Neuron (in vitro differentiated cells): Measurements from ENCODE around the gene CAB39L.

Experiments
- H2AFZ ChIP-seq: one replicate; pipeline ENCODE4 v1.6.1; 2013; ENCODE audit warnings: low read depth, mild to moderate bottlenecking, inconsistent platforms, low read length, moderate library complexity
- H3K27me3 ChIP-seq: one replicate; pipeline ENCODE4 v1.6.1; 2013; ENCODE audit warnings: low read length; ENCODE audit not compliant: insufficient read depth
- H3K36me3 ChIP-seq: one replicate; pipeline ENCODE4 v1.6.1; 2013; ENCODE audit warnings: low read length; ENCODE audit not compliant: insufficient read depth
- H3K4me1 ChIP-seq: one replicate; pipeline ENCODE4 v1.6.1; 2013; ENCODE audit warnings: low read length; ENCODE audit not compliant: insufficient read depth
- H3K4me3 ChIP-seq: 2 replicates; pipeline ENCODE4 v1.5.1; 2013; ENCODE audit warnings: mild to moderate bottlenecking, low read length, moderate library complexity
- H3K9me3 ChIP-seq: one replicate; pipeline ENCODE4 v1.6.1; 2013; ENCODE audit warnings: low read length

CAB39L gene

GRCh38 chr13:49319951-49320350, 123.9 kb downstream of the CAB39L start:
- Histone ChIP-seq H3K4me3 (no peak overlapping the region), H2AFZ (no peak overlapping the region), H3K9me3 (no peaks in the 10 kb centered on the region), H3K27me3 (no peaks in the 10 kb centered on the region), H3K36me3 (no peaks in the 10 kb centered on the region), H3K4me1 (no peaks in the 10 kb centered on the region)

GRCh38 chr13:49319551-49319950, 124.3 kb downstream of the CAB39L start:
- H2AFZ ChIP-seq, result no peak overlapping the region

GRCh38 chr13:49315756-49316482, 127.9 kb downstream of the CAB39L start:
- no peaks in the 10 kb centered on the region for H3K9me3 ChIP-seq
- no peak overlapping the region for H3K4me3 ChIP-seq
- no peak overlapping the region for H2AFZ ChIP-seq
- H3K27me3 ChIP-seq, result no peaks in the 10 kb centered on the region
- H3K36me3 ChIP-seq, result peaks cover 1% of the 10 kb centered on the region
- H3K4me1 ChIP-seq, result no peaks in the 10 kb centered on the region

More at GRCh38 chr13:49319551-49319950, 124.3 kb downstream of the CAB39L start:
- Histone ChIP-seq H3K4me1 (no peaks in the 10 kb centered on the region), H3K36me3 (no peaks in the 10 kb centered on the region), H3K9me3 (no peaks in the 10 kb centered on the region), H3K27me3 (no peaks in the 10 kb centered on the region), H3K4me3 (no peak overlapping the region)

- Histone ChIP-seq H3K27me3 (no peaks in the 10 kb centered on the region), H2AFZ (no peak overlapping the region), H3K9me3 (no peaks in the 10 kb centered on the region), H3K4me1 (no peaks in the 10 kb centered on the region), H3K4me3 (no peak overlapping the region), H3K36me3 (peaks cover 1% of the 10 kb centered on the region)
These were observed 128.8 kb downstream of the CAB39L start for GRCh38 chr13:49315036-49315565.

GRCh38 chr13:49314344-49314882, 129.5 kb downstream of the CAB39L start:
- Histone ChIP-seq H3K4me3 (no peak overlapping the region), H3K27me3 (no peaks in the 10 kb centered on the region), H3K36me3 (peaks cover 1% of the 10 kb centered on the region), H3K4me1 (no peaks in the 10 kb centered on the region), H2AFZ (no peak overlapping the region), H3K9me3 (no peaks in the 10 kb centered on the region)

- H3K4me1 ChIP-seq, result no peaks in the 10 kb centered on the region
- H3K4me3 ChIP-seq, result no peak overlapping the region
- no peaks in the 10 kb centered on the region for H3K9me3 ChIP-seq
- no peaks in the 10 kb centered on the region for H3K27me3 ChIP-seq
- peaks cover 1% of the 10 kb centered on the region for H3K36me3 ChIP-seq
- no peak overlapping the region for H2AFZ ChIP-seq
These were observed 132.0 kb downstream of the CAB39L start for GRCh38 chr13:49311816-49312215.

- no peak overlapping the region for H3K4me3 ChIP-seq
- no peak overlapping the region for H2AFZ ChIP-seq
- peaks cover 1% of the 10 kb centered on the region for H3K36me3 ChIP-seq
- no peaks in the 10 kb centered on the region for H3K27me3 ChIP-seq
- H3K9me3 ChIP-seq, result no peaks in the 10 kb centered on the region
- no peaks in the 10 kb centered on the region for H3K4me1 ChIP-seq
These were observed 133.6 kb downstream of the CAB39L start for GRCh38 chr13:49310251-49310650.

GRCh38 chr13:49308921-49309408, 134.9 kb downstream of the CAB39L start:
- Histone ChIP-seq H3K27me3 (no peaks in the 10 kb centered on the region), H3K4me3 (no peak overlapping the region), H3K9me3 (no peaks in the 10 kb centered on the region), H2AFZ (no peak overlapping the region), H3K36me3 (peaks cover 1% of the 10 kb centered on the region), H3K4me1 (no peaks in the 10 kb centered on the region)

GRCh38 chr13:49308097-49308875, 135.6 kb downstream of the CAB39L start:
- Histone ChIP-seq H3K4me1 (no peaks in the 10 kb centered on the region), H3K9me3 (no peaks in the 10 kb centered on the region), H2AFZ (no peak overlapping the region), H3K27me3 (no peaks in the 10 kb centered on the region), H3K4me3 (no peak overlapping the region), H3K36me3 (peaks cover 1% of the 10 kb centered on the region)

GRCh38 chr13:49307365-49307764, 136.5 kb downstream of the CAB39L start:
- no peaks in the 10 kb centered on the region for H3K27me3 ChIP-seq
- H3K4me1 ChIP-seq, result no peaks in the 10 kb centered on the region
- H3K36me3 ChIP-seq, result peaks cover 1% of the 10 kb centered on the region
- no peak overlapping the region for H2AFZ ChIP-seq
- H3K4me3 ChIP-seq, result no peak overlapping the region
- no peaks in the 10 kb centered on the region for H3K9me3 ChIP-seq

- H3K4me1 ChIP-seq, result no peaks in the 10 kb centered on the region
- H3K4me3 ChIP-seq, result no peak overlapping the region
- no peak overlapping the region for H2AFZ ChIP-seq
- no peaks in the 10 kb centered on the region for H3K36me3 ChIP-seq
- no peaks in the 10 kb centered on the region for H3K9me3 ChIP-seq
- H3K27me3 ChIP-seq, result no peaks in the 10 kb centered on the region
These were observed 138.0 kb downstream of the CAB39L start for GRCh38 chr13:49305792-49306425.

GRCh38 chr13:49304763-49305700, 138.8 kb downstream of the CAB39L start:
- no peaks in the 10 kb centered on the region for H3K27me3 ChIP-seq
- H3K4me1 ChIP-seq, result no peaks in the 10 kb centered on the region
- no peak overlapping the region for H2AFZ ChIP-seq
- H3K9me3 ChIP-seq, result no peaks in the 10 kb centered on the region
- H3K4me3 ChIP-seq, result no peak overlapping the region
- H3K36me3 ChIP-seq, result no peaks in the 10 kb centered on the region
